Caco-2 (cell line): Measurements from ENCODE around the gene ACOT2. TPM values are rescaled to one million over a fixed set of nuclear protein-coding genes. Genes with fewer than 3 reads are reported as not detected.

Experiments
- BruUV-seq: library from RNA; stranded (reverse); fragments of 400-500 nt; replicated peaks from 2 replicates; lab custom pipeline; 2021; lab: Mats Ljungman, UMichigan
- CTCF ChIA-PET: fragments of 300-600 bp; sonication (Branson Sonifier 250); formaldehyde crosslinking; loops from one replicate; lab custom pipeline; 2022; ENCODE audit warnings: antibody characterized with exemption; lab: Charles Lee
- POLR2A ChIA-PET: fragments of 300-600 bp; sonication (Branson Sonifier 250); formaldehyde crosslinking; loops from one replicate; lab custom pipeline; 2022; ENCODE audit warnings: antibody characterized with exemption; lab: Charles Lee
- DNase-seq, 2 experiments: peaks; one replicate each; pipeline versions ENCODE4 v3.0.0 to v3.0.0-alpha.2; 2020 to 2022
- H3K27me3 ChIP-seq: replicated peaks from 2 replicates; pipeline ENCODE4 v1.6.0; 2011; ENCODE audit warnings: low read length; ENCODE audit not compliant: control insufficient read depth, insufficient read depth
- H3K36me3 ChIP-seq: 2 replicates; pipeline ENCODE4 v1.5.1; 2011; ENCODE audit warnings: low read length; ENCODE audit not compliant: control insufficient read depth, insufficient read depth
- H3K4me1 ChIP-seq: fragments of 250-450 bp; sonication (Bioruptor Pico); 2 replicates; pipeline ENCODE4 v1.5.1; 2020; ENCODE audit warnings: mild to moderate bottlenecking
- H3K4me3 ChIP-seq: 2 replicates; pipeline ENCODE4 v1.5.1; 2011; ENCODE audit warnings: low read depth, mild to moderate bottlenecking, control low read depth, low read length
- H3K9me3 ChIP-seq: fragments of 250-450 bp; sonication (Bioruptor Pico); 2 replicates; pipeline ENCODE4 v1.5.1; 2020; ENCODE audit warnings: mild to moderate bottlenecking, moderate library complexity
- H3K27ac Mint-ChIP-seq: one replicate; pipeline ENCODE4 v1.8.0; 2022; ENCODE audit warnings: mixed read lengths; ENCODE audit not compliant: unreplicated experiment
- H3K27me3 Mint-ChIP-seq: one replicate; pipeline ENCODE4 v1.8.0; 2022; ENCODE audit warnings: mixed read lengths; ENCODE audit not compliant: insufficient read depth, unreplicated experiment
- H3K36me3 Mint-ChIP-seq: one replicate; pipeline ENCODE4 v1.8.0; 2022; ENCODE audit warnings: mild to moderate bottlenecking, mixed read lengths; ENCODE audit not compliant: insufficient read depth, unreplicated experiment
- H3K4me1 Mint-ChIP-seq: one replicate; pipeline ENCODE4 v1.8.0; 2022; ENCODE audit warnings: low read depth, mixed read lengths; ENCODE audit not compliant: unreplicated experiment
- H3K4me3 Mint-ChIP-seq: one replicate; pipeline ENCODE4 v1.8.0; 2022; ENCODE audit warnings: mild to moderate bottlenecking, moderate library complexity, mixed read lengths; ENCODE audit not compliant: unreplicated experiment
- H3K9me3 Mint-ChIP-seq: one replicate; pipeline ENCODE4 v1.8.0; 2022; ENCODE audit warnings: mixed read lengths; ENCODE audit not compliant: unreplicated experiment
- CTCF ChIP-seq, 2 experiments: fragments of 200-600 bp in 1 of 2; IDR thresholded peaks; 1 replicate in 1 of 2; 2 replicates in 1 of 2; pipeline versions ENCODE4 v1.5.1 to v1.8.0; 2011 to 2022; ENCODE audit warnings: antibody characterized with exemption in 1 of 2, control low read depth in 1 of 2, inconsistent platforms in 1 of 2, low read depth in 1 of 2, low read length in 1 of 2, mild to moderate bottlenecking in 1 of 2, moderate library complexity in 1 of 2; ENCODE audit not compliant: insufficient read depth in 1 of 2, severe bottlenecking in 1 of 2, unreplicated experiment in 1 of 2
- intact Hi-C: fragments of 100-400 bp; cut with micrococcal nuclease; formaldehyde crosslinking; loops from one replicate; pipeline ENCODE4 v1.10.0; 2022; ENCODE audit not compliant: unreplicated experiment
- total RNA-seq: library from RNA; stranded (reverse); gene quantifications from 2 replicates; pipeline ENCODE4 v1.2.3, GENCODE V29; 2022

Gene ACOT2
- total RNA-seq, 1 experiment from 2014 or later: 41.4 TPM

GRCh38 chr14:73612339-73613045, 43.5 kb downstream of the ACOT2 start, which contains the start of gene ACOT6:
Gene ACOT6, plus strand, starts transcription at chr14:73612517. Its CDS starts 55 bp downstream, at chr14:73612572.
- ChIA-PET CTCF (interaction anchor here (0.9 to 1.5 kb wide), 3 partner anchors 21 to 43 kb away, joined by 3 to 12 read pairs (median 7); partner anchors contain the start of gene ACOT2), POLR2A (interaction anchor here (1.3 kb wide), 1 partner anchor 44 kb away, joined by 7 read pairs; the partner anchor contains the start of gene ACOT2)
- intact Hi-C loops: loop anchor here (2.0 kb wide), 1 partner anchor 14 kb away; no protein-coding TSS in a partner anchor
- peak within 1 kb of the TSS; percentile 64 for H3K4me3 ChIP-seq
- Mint-ChIP-seq H3K4me1 (peaks cover 5% of the 10 kb centered on the region), H3K36me3 (no peaks in the 10 kb centered on the region), H3K4me3 (peak within 1 kb of the TSS; percentile 80), H3K9me3 (no peaks in the 10 kb centered on the region), H3K27me3 (no peaks in the 10 kb centered on the region), H3K27ac (no peak within 1 kb of the TSS)
- no TSS peak for BruUV-seq
- no peak for TF ChIP-seq CTCF (IDR thresholded peaks at IDR 0.05; ENCODE audit: insufficient read depth in 1 of 2, low read depth in 1 of 2, low read length in 1 of 2, severe bottlenecking in 1 of 2, unreplicated experiment in 1 of 2)
- peaks cover 8% of the 10 kb centered on the region for H3K4me1 ChIP-seq
- peak; percentile 80 to 82 for DNase-seq
- no peaks in the 10 kb centered on the region for H3K9me3 ChIP-seq
- H3K36me3 ChIP-seq: no peaks in the 10 kb centered on the region
- H3K27me3 ChIP-seq: no peaks in the 10 kb centered on the region

- intact Hi-C loops: loop anchor here (2.0 kb wide), 1 partner anchor 14 kb away; no protein-coding TSS in a partner anchor
- no peaks in the 10 kb centered on the region for H3K27me3 Mint-ChIP-seq
- no peak for DNase-seq
- BruUV-seq: no TSS peak
- H3K9me3 Mint-ChIP-seq: no peaks in the 10 kb centered on the region
- H3K4me1 Mint-ChIP-seq: peaks cover 5% of the 10 kb centered on the region
- H3K4me3 Mint-ChIP-seq: peak overlapping the region; percentile 80
- Histone ChIP-seq H3K27me3 (no peaks in the 10 kb centered on the region), H3K4me3 (peak overlapping the region; percentile 64), H3K36me3 (no peaks in the 10 kb centered on the region), H3K9me3 (no peaks in the 10 kb centered on the region), H3K4me1 (peaks cover 8% of the 10 kb centered on the region)
- ChIA-PET POLR2A (interaction anchor here (1.3 kb wide), 1 partner anchor 44 kb away, joined by 7 read pairs; the partner anchor contains the start of gene ACOT2), CTCF (interaction anchor here (0.7 to 1.5 kb wide), 4 partner anchors 20 to 44 kb away, joined by 3 to 12 read pairs (median 7); partner anchors contain the start of gene ACOT2)
- H3K27ac Mint-ChIP-seq: no peak overlapping the region
- no peak for TF ChIP-seq CTCF (IDR thresholded peaks at IDR 0.05; ENCODE audit: insufficient read depth in 1 of 2, low read depth in 1 of 2, low read length in 1 of 2, severe bottlenecking in 1 of 2, unreplicated experiment in 1 of 2)
- H3K36me3 Mint-ChIP-seq: no peaks in the 10 kb centered on the region
Measured at GRCh38 chr14:73613046-73613383, 44.0 kb downstream of the ACOT2 start.

- Histone ChIP-seq H3K4me1 (peaks cover 8% of the 10 kb centered on the region), H3K36me3 (no peaks in the 10 kb centered on the region), H3K9me3 (no peaks in the 10 kb centered on the region), H3K4me3 (no peak overlapping the region), H3K27me3 (no peaks in the 10 kb centered on the region)
- Mint-ChIP-seq H3K27me3 (no peaks in the 10 kb centered on the region), H3K4me3 (peak overlapping the region; percentile 80), H3K27ac (no peak overlapping the region), H3K9me3 (no peaks in the 10 kb centered on the region), H3K36me3 (no peaks in the 10 kb centered on the region), H3K4me1 (peaks cover 5% of the 10 kb centered on the region)
- no TSS peak for BruUV-seq
- CTCF ChIA-PET: interaction anchor here (0.7 to 1.5 kb wide), 3 partner anchors 20 to 44 kb away, joined by 7 to 12 read pairs (median 7); partner anchors contain the start of gene ACOT2
- no peak for DNase-seq
- POLR2A ChIA-PET: no interaction called here
- TF ChIP-seq CTCF (IDR thresholded peaks at IDR 0.05; ENCODE audit: insufficient read depth in 1 of 2, low read depth in 1 of 2, low read length in 1 of 2, severe bottlenecking in 1 of 2, unreplicated experiment in 1 of 2): no peak
- intact Hi-C loops: loop anchor here (2.0 kb wide), 1 partner anchor 15 kb away; no protein-coding TSS in a partner anchor
Measured at GRCh38 chr14:73613419-73613963, 44.5 kb downstream of the ACOT2 start.
